SK-N-SH (cell line): Measurements from ENCODE around the gene ZBTB46. TPM values are rescaled to one million over a fixed set of nuclear protein-coding genes. Genes with fewer than 3 reads are reported as not detected.

Experiments
- CTCF ChIA-PET: fragments of 300-600, 350-600 bp; formaldehyde crosslinking; extraction: SDS; loops from one replicate; lab custom pipeline; 2021; lab: Yijun Ruan, JAX
- POLR2A ChIA-PET: fragments of 350-600 bp; sonication (Branson Sonifier 250); formaldehyde crosslinking; extraction: SDS; loops from one replicate; lab custom pipeline; 2020; ENCODE audit warnings: antibody characterized with exemption, inconsistent platforms; lab: Yijun Ruan, JAX
- DNase-seq: peaks from one replicate; pipeline ENCODE4 v3.0.0; 2012
- H2AFZ ChIP-seq: fragments of 200-600 bp; sonication (generic); 2 replicates; pipeline ENCODE4 v1.8.1; 2016; ENCODE audit warnings: antibody characterized with exemption, mild to moderate bottlenecking, low read depth
- H3F3A ChIP-seq: fragments of 200-600 bp; sonication (generic); replicated peaks from 2 replicates; pipeline ENCODE3; 2016; ENCODE audit warnings: antibody characterized with exemption, mild to moderate bottlenecking; ENCODE audit not compliant: insufficient read depth
- H3K27ac ChIP-seq, 2 experiments: fragments of 200-500 bp in 1 of 2; fragments of 200-600 bp in 1 of 2; sonication (Bioruptor generic) in 1 of 2; sonication (generic), shearing (Covaris generic) in 1 of 2; 2 replicates each; pipeline versions ENCODE4 v1.5.1 to v1.6.1; 2014 to 2016; ENCODE audit warnings: low read depth in 2 of 2, inconsistent platforms in 1 of 2, low read length in 1 of 2, mild to moderate bottlenecking in 1 of 2, mixed read lengths in 1 of 2
- H3K27me3 ChIP-seq: fragments of 200-600 bp; sonication (generic), shearing (Covaris generic); 2 replicates; pipeline ENCODE4 v1.6.1; 2016; ENCODE audit warnings: mixed run types; ENCODE audit not compliant: insufficient read depth
- H3K36me3 ChIP-seq, 2 experiments: fragments of 200-500 bp in 1 of 2; fragments of 200-600 bp in 1 of 2; sonication (Bioruptor generic) in 1 of 2; sonication (generic) in 1 of 2; replicated peaks in 1 of 2; 2 replicates each; pipeline versions ENCODE3 to v1.5.1; 2014 to 2016; ENCODE audit warnings: low read length in 1 of 2, mild to moderate bottlenecking in 1 of 2; ENCODE audit not compliant: insufficient read depth in 2 of 2, control insufficient read depth in 1 of 2
- H3K4me1 ChIP-seq, 2 experiments: fragments of 200-500 bp in 1 of 2; fragments of 200-600 bp in 1 of 2; sonication (Bioruptor generic) in 1 of 2; sonication (generic), shearing (Covaris generic) in 1 of 2; 2 replicates each; pipeline versions ENCODE4 v1.5.1 to v1.6.1; 2014 to 2016; ENCODE audit warnings: low read depth in 1 of 2, low read length in 1 of 2, mixed run types in 1 of 2; ENCODE audit not compliant: insufficient read depth in 2 of 2, control insufficient read depth in 1 of 2
- H3K4me2 ChIP-seq: fragments of 200-600 bp; sonication (generic), shearing (Covaris generic); 2 replicates; pipeline ENCODE4 v1.6.1; 2017; ENCODE audit warnings: mixed run types
- H3K4me3 ChIP-seq, 2 experiments: fragments of 200-500 bp in 1 of 2; fragments of 200-600 bp in 1 of 2; sonication (Bioruptor generic) in 1 of 2; sonication (generic), shearing (Covaris generic) in 1 of 2; 2 replicates each; pipeline versions ENCODE4 v1.5.1 to v1.8.1; 2014 to 2016; ENCODE audit warnings: low read depth in 2 of 2, inconsistent platforms in 1 of 2, low read length in 1 of 2, mild to moderate bottlenecking in 1 of 2, mixed read lengths in 1 of 2, moderate library complexity in 1 of 2
- H3K79me2 ChIP-seq: fragments of 200-600 bp; sonication (generic); 2 replicates; pipeline ENCODE4 v1.8.1; 2017; ENCODE audit warnings: mild to moderate bottlenecking; ENCODE audit not compliant: insufficient read depth
- H3K9ac ChIP-seq: fragments of 200-600 bp; sonication (generic); 2 replicates; pipeline ENCODE4 v1.6.1; 2017; ENCODE audit warnings: mixed run types
- H3K9me2 ChIP-seq: fragments of 200-600 bp; sonication (generic); 2 replicates; pipeline ENCODE4 v1.6.1; 2017; ENCODE audit warnings: mixed run types
- H3K9me3 ChIP-seq: fragments of 200-600 bp; sonication (generic); 2 replicates; pipeline ENCODE4 v1.6.1; 2017; ENCODE audit warnings: mixed run types, mild to moderate bottlenecking, moderate library complexity
- H4K20me1 ChIP-seq: fragments of 200-600 bp; sonication (generic); 2 replicates; pipeline ENCODE4 v1.6.1; 2017; ENCODE audit warnings: mild to moderate bottlenecking, mixed run types; ENCODE audit not compliant: insufficient read depth
- ELF1 ChIP-seq: IDR thresholded peaks from 2 replicates; pipeline ENCODE4 v1.4.0; 2012
- EP300 ChIP-seq, 2 experiments: IDR thresholded peaks; 2 replicates each; pipeline versions ENCODE4 v1.4.0 to v1.6.1; 2012; ENCODE audit warnings: borderline replicate concordance in 1 of 2, low read depth in 1 of 2, low read length in 1 of 2
- GABPA ChIP-seq: IDR thresholded peaks from 2 replicates; pipeline ENCODE4 v1.4.0; 2012; ENCODE audit warnings: low read depth, mild to moderate bottlenecking
- GATA2 ChIP-seq: sonication (generic); formaldehyde crosslinking; IDR thresholded peaks from 2 replicates; pipeline ENCODE4 v1.5.0; 2020; ENCODE audit warnings: mild to moderate bottlenecking, missing genetic modification reagents
- JUND ChIP-seq: IDR thresholded peaks from 2 replicates; pipeline ENCODE4 v1.4.0; 2012
- MXI1 ChIP-seq: IDR thresholded peaks from 2 replicates; pipeline ENCODE4 v1.6.1; 2012; ENCODE audit warnings: mild to moderate bottlenecking, low read depth, low read length, improper control_type of control experiment
- NRF1 ChIP-seq: IDR thresholded peaks from 2 replicates; pipeline ENCODE4 v1.6.1; 2012; ENCODE audit warnings: low read depth, mild to moderate bottlenecking, low read length
- RAD21 ChIP-seq: IDR thresholded peaks from 2 replicates; pipeline ENCODE4 v1.6.1; 2012; ENCODE audit warnings: mild to moderate bottlenecking, low read length
- REST ChIP-seq: IDR thresholded peaks from 2 replicates; pipeline ENCODE4 v1.6.1; 2012; ENCODE audit warnings: mild to moderate bottlenecking, low read depth, low read length, moderate library complexity
- RXRA ChIP-seq: IDR thresholded peaks from 2 replicates; pipeline ENCODE4 v1.4.0; 2012; ENCODE audit warnings: low read depth, mild to moderate bottlenecking, borderline replicate concordance
- TCF12 ChIP-seq: IDR thresholded peaks from 2 replicates; pipeline ENCODE4 v1.4.0; 2012
- ZBTB33 ChIP-seq: IDR thresholded peaks from 2 replicates; pipeline ENCODE4 v1.4.0; 2012; ENCODE audit warnings: low read depth, borderline replicate concordance
- WGBS: methylation state at CpG from one replicate; pipeline ENCODE4 v1.1.6; 2017; ENCODE audit warnings: low lambda C conversion rate; 5-methylcytosine and 5-hydroxymethylcytosine counted together
- polyA plus RNA-seq, 3 experiments: library from polyadenylated mRNA; depleted of rRNA; stranded (reverse); fragments of >200 nt; gene quantifications; 2 replicates each; pipeline ENCODE4 v1.2.3, GENCODE V29; 2012
- TF ChIP-seq, protein P1 (sequence below): IDR thresholded peaks from 2 replicates; pipeline ENCODE4; 2012
- TF ChIP-seq, protein P2 (sequence below): fragments of 150-350 bp; IDR thresholded peaks from 2 replicates; pipeline ENCODE4 v1.6.1; 2016; ENCODE audit warnings: mild to moderate bottlenecking, low read depth, low read length
- TF ChIP-seq, protein P3 (sequence below): IDR thresholded peaks from 2 replicates; pipeline ENCODE4 v1.4.0; 2012; ENCODE audit warnings: low read depth, borderline replicate concordance

Gene ZBTB46
- polyA plus RNA-seq, 1 of the 3 experiments (the other 2 are of a cell fraction), result 0.15 TPM

GRCh38 chr20:63836458-63837344 lies 5.6 kb upstream of the ZBTB46 start:
- Histone ChIP-seq H3K4me2 (no peak overlapping the region), H3K9me2 (no peaks in the 10 kb centered on the region), H3K36me3 (no peaks in the 10 kb centered on the region), H3F3A (no peaks in the 10 kb centered on the region), H2AFZ (no peak overlapping the region), H3K27me3 (no peaks in the 10 kb centered on the region), H4K20me1 (no peaks in the 10 kb centered on the region), H3K9me3 (no peaks in the 10 kb centered on the region), H3K4me1 (peaks cover 5 to 19% of the 10 kb centered on the region in 2 experiments; a peak in 2 of 4 replicates), H3K27ac (no peak overlapping the region), H3K9ac (no peak overlapping the region), H3K79me2 (no peaks in the 10 kb centered on the region), H3K4me3 (no peak overlapping the region)
- TF ChIP-seq JUND (no peak), NRF1 (no peak), ELF1 (no peak), REST (no peak), RAD21 (no peak), RXRA (no peak), MXI1 (no peak)
- TF ChIP-seq, protein P1, sequence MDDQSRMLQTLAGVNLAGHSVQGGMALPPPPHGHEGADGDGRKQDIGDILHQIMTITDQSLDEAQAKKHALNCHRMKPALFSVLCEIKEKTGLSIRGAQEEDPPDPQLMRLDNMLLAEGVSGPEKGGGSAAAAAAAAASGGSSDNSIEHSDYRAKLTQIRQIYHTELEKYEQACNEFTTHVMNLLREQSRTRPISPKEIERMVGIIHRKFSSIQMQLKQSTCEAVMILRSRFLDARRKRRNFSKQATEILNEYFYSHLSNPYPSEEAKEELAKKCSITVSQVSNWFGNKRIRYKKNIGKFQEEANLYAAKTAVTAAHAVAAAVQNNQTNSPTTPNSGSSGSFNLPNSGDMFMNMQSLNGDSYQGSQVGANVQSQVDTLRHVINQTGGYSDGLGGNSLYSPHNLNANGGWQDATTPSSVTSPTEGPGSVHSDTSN, result no peak
- 89% methylated on average over 10 of the region's 27 CpGs for WGBS
- ChIA-PET POLR2A (no interaction called here), CTCF (interaction anchor here (0.9 kb wide), 1 partner anchor 50 kb away, joined by 3 read pairs; no protein-coding TSS in a partner anchor)
- no peak for DNase-seq

- H3K4me1 ChIP-seq, result peaks cover 5 to 19% of the 10 kb centered on the region in 2 experiments; a peak in 2 of 4 replicates
- no peaks in the 10 kb centered on the region for H3F3A ChIP-seq
- H3K79me2 ChIP-seq, result no peaks in the 10 kb centered on the region
- H2AFZ ChIP-seq, result no peak overlapping the region
- no peaks in the 10 kb centered on the region for H3K27me3 ChIP-seq
- no peak overlapping the region for H3K27ac ChIP-seq
- H3K9ac ChIP-seq, result no peak overlapping the region
- ChIA-PET POLR2A (no interaction called here), CTCF (interaction anchor here (0.7 to 2.3 kb wide), 5 partner anchors 18 to 255 kb away, joined by 3 to 9 read pairs (median 4); no protein-coding TSS in a partner anchor)
- H3K4me3 ChIP-seq, result no peak overlapping the region
- H3K9me3 ChIP-seq, result no peaks in the 10 kb centered on the region
- DNase-seq, result peak; percentile 90
- H4K20me1 ChIP-seq, result no peaks in the 10 kb centered on the region
- H3K4me2 ChIP-seq, result peak overlapping the region; percentile 55
- H3K36me3 ChIP-seq, result no peaks in the 10 kb centered on the region
- WGBS, result 76% methylated on average over 10 of the region's 21 CpGs
- H3K9me2 ChIP-seq, result no peaks in the 10 kb centered on the region
- TF ChIP-seq GABPA, result no peak
- 0 out of 2 replicates have a peak, but pooled peaks have one; percentile 5 for TF ChIP-seq RAD21
- TF ChIP-seq RXRA, result no peak
- TF ChIP-seq GATA2 (CRISPR knock-in tag), result no peak
- no peak for TF ChIP-seq EP300 (IDR thresholded peaks at IDR 0.05; ENCODE audit: borderline replicate concordance in 1 of 2, low read depth in 1 of 2, low read length in 1 of 2)
- peak; percentile 47; the same call in 1 of the 2 replicates for TF ChIP-seq ELF1
- TF ChIP-seq MXI1, result peak; percentile 60; the same call in 1 of the 2 replicates
- TF ChIP-seq, protein P2, sequence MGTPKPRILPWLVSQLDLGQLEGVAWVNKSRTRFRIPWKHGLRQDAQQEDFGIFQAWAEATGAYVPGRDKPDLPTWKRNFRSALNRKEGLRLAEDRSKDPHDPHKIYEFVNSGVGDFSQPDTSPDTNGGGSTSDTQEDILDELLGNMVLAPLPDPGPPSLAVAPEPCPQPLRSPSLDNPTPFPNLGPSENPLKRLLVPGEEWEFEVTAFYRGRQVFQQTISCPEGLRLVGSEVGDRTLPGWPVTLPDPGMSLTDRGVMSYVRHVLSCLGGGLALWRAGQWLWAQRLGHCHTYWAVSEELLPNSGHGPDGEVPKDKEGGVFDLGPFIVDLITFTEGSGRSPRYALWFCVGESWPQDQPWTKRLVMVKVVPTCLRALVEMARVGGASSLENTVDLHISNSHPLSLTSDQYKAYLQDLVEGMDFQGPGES, result peak; percentile 58
- TF ChIP-seq ZBTB33, result no peak
- TF ChIP-seq TCF12, result no peak
- TF ChIP-seq, protein P3, sequence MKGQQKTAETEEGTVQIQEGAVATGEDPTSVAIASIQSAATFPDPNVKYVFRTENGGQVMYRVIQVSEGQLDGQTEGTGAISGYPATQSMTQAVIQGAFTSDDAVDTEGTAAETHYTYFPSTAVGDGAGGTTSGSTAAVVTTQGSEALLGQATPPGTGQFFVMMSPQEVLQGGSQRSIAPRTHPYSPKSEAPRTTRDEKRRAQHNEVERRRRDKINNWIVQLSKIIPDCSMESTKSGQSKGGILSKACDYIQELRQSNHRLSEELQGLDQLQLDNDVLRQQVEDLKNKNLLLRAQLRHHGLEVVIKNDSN, result no peak
Measured at GRCh38 chr20:63835021-63835858, 4.2 kb upstream of the ZBTB46 start.
